ENCODE data around the gene ZNF768. TPM values are rescaled to one million over a fixed set of nuclear protein-coding genes. Genes with fewer than 3 reads are reported as not detected.
A peak's percentile ranks its signal among the peaks of the same experiment; 100 is the strongest.

ZNF768 gene
- total RNA-seq, 3 donors from 2014 or later: 53.9 to 70.1 (median 65.9) TPM

DNA sequence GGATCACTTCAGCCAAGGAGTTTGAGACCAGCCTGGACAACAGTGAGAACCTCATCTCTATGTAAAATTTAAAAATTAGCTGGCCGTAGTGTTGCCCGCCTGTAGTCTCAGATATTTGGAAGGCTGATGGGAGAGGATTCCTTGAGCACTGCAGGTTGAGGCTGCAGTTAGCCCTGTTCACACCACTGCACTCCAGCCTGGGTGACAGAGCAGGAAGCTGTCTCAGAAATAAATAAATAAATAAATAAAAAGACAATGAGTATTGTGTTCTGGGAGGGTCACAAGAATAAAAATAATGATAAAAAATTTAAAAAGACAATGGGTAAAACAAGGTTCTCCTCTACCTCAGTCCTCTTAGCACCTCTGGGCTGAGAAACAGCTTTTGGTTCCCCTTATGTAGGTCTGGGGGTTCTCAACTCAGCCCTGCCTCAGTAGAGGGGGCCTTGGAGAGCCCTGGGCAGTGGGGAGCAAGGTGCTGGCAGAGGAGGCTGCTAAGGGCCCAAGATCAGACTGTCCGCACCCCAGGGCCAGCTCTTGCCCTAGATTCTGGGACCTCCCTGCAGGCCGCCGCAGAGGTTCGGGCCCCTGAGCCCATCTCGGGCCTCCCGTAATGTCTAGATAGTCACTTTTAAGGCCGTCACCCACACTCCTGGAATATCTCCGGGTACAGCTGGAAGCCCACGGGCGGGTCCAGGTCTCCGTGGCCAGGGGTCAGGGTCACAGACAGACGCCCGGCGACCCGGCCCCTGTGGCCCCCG is 28.4 kb upstream of the ZNF768 start:
- no peaks in the 10 kb centered on the region for H3K9me3 ChIP-seq
- intact Hi-C loops (cut with DNase I, micrococcal nuclease): no loop called here
- TF ChIP-seq, protein P1, sequence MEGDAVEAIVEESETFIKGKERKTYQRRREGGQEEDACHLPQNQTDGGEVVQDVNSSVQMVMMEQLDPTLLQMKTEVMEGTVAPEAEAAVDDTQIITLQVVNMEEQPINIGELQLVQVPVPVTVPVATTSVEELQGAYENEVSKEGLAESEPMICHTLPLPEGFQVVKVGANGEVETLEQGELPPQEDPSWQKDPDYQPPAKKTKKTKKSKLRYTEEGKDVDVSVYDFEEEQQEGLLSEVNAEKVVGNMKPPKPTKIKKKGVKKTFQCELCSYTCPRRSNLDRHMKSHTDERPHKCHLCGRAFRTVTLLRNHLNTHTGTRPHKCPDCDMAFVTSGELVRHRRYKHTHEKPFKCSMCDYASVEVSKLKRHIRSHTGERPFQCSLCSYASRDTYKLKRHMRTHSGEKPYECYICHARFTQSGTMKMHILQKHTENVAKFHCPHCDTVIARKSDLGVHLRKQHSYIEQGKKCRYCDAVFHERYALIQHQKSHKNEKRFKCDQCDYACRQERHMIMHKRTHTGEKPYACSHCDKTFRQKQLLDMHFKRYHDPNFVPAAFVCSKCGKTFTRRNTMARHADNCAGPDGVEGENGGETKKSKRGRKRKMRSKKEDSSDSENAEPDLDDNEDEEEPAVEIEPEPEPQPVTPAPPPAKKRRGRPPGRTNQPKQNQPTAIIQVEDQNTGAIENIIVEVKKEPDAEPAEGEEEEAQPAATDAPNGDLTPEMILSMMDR (IDR thresholded peaks at IDR 0.05): no peak
- ATAC-seq: no peak
- peaks cover 4% of the 10 kb centered on the region for H3K36me3 ChIP-seq (ENCODE audit: low read depth)
- DNase-seq: no peak
- H3K4me3 ChIP-seq: no peak overlapping the region
- H3K4me1 ChIP-seq (ENCODE audit: low read depth): peaks cover 28% of the 10 kb centered on the region

DNA sequence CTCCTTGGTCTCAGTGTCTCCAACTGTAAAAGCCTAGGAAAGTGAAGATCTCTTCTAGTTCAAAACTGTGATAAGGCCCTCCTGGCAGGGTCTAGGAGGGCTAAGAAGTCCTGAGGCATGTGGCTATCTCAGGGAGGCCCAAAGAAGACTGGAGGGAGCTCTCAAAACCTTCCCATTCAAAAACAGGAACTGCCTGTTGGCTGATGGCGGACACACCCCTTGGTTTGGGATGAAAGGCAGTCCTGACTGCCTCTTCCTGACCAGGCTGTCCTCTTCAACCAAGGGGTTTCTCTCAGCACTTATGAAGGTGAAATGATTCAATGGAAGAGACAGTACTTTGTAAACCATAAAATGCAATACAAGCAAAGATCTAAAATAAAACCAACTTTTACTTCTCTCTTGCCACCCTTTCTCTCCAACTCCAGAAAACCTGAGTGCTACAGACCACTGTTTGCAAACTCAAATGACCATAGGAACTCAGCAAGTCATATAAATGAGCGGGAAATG is 27.1 kb upstream of the ZNF768 start:
- ATAC-seq: no peak
- Histone ChIP-seq H3K4me1 (ENCODE audit: low read depth) (peaks cover 36% of the 10 kb centered on the region), H3K36me3 (ENCODE audit: low read depth) (peaks cover 4% of the 10 kb centered on the region), H3K9me3 (no peaks in the 10 kb centered on the region), H3K4me3 (no peak overlapping the region)
- DNase-seq: no peak
- TF ChIP-seq, protein P1 (IDR thresholded peaks at IDR 0.05): no peak
- intact Hi-C loops (cut with DNase I, micrococcal nuclease): no loop called here

DNA sequence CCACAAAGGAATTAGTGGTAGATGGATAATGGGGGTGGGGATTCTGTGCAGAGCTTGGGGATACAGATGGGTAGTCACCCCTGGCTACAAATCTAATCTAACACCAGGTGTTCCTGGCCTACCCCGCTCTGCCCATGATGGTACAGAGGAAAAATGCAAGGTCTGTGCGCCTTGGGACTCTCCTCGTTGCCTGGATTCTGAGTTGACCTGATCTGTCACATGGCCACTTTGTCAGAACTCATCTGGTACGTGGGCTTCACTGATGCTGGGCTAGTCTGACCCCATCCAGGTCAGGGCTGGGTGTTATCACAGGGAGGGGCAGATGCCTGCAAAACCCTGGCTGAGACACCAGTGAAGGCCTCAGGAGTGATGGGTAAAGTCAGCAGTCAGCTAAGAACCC is 26.6 kb upstream of the ZNF768 start:
- Histone ChIP-seq H3K4me1 (ENCODE audit: low read depth) (peaks cover 38% of the 10 kb centered on the region), H3K36me3 (ENCODE audit: low read depth) (peaks cover 4% of the 10 kb centered on the region), H3K9me3 (no peaks in the 10 kb centered on the region), H3K4me3 (no peak overlapping the region)
- TF ChIP-seq, protein P1 (IDR thresholded peaks at IDR 0.05): no peak
- DNase-seq (no peak), ATAC-seq (no peak)
- intact Hi-C loops (cut with DNase I, micrococcal nuclease): no loop called here

DNA sequence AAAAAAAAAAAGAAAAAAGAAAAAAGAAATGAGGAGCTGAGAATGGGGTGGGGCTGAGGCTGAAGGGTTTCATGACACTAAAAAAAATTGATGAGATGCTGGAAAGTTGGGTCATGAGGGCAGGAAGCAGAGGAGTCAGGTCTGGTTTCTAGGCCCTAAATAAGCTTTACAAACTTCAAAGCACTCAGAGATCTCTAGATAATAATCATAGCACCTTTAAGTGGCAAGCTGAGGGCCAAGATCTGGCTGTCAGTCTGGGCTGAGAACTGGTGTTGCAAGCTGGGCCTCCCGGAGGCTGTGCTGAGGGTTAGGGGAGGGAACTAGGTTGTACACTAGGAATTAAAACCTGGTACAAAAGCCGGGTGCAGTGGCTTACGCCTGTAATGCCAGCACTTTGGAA is 25.4 kb upstream of the ZNF768 start:
- TF ChIP-seq, protein P1 (IDR thresholded peaks at IDR 0.05): no peak
- intact Hi-C loops (cut with DNase I, micrococcal nuclease): no loop called here
- H3K36me3 ChIP-seq (ENCODE audit: low read depth): peaks cover 4% of the 10 kb centered on the region
- H3K4me3 ChIP-seq: no peak overlapping the region
- no peak for DNase-seq
- H3K9me3 ChIP-seq: no peaks in the 10 kb centered on the region
- H3K4me1 ChIP-seq (ENCODE audit: low read depth): peaks cover 36% of the 10 kb centered on the region
- ATAC-seq: peak; percentile 31

DNA sequence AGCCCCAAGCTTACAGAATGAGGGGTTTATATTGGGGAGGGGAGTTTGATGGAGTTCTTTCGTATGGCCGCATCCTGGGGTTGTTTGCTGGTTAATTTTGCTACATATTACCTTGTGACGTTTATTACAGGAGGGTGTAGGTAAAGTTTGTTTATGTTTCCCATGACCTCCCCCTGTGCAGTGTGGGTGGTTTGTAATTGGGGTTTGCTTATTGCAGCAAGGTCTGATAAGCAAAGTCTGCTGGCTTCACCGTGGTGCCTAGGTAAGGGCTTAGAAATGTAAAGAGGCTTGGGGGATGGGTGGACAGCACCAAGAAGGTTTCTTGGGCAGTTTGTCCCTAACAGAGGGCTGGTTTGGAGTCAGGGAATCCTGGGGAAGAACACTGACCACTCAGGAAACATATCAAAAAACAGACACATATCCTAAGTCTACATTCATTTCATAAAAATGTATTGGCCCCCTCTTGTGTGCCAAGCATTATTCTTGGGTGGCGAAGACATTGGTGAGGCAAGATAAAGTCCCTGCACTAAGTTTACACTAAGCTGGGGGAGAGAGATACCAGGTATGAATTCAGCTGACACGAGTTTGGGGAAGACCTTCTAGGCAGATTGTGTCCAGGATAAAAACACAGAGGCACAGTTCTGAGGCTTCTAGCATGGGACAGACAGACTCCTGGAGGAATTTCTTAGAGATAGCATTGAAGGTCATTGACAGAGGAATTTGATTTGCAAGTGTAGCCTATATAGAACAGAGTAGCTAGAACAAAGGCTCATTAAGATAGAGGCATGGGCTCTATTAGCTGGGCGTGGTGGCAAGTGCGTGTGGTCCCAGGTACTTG is 22.3 kb upstream of the ZNF768 start:
- TF ChIP-seq, protein P1 (IDR thresholded peaks at IDR 0.05): no peak
- Histone ChIP-seq H3K4me3 (no peak overlapping the region), H3K9me3 (no peaks in the 10 kb centered on the region), H3K36me3 (ENCODE audit: low read depth) (no peaks in the 10 kb centered on the region), H3K4me1 (ENCODE audit: low read depth) (peaks cover 20% of the 10 kb centered on the region)
- peak; percentile 44 for ATAC-seq
- DNase-seq: no peak
- intact Hi-C loops (cut with DNase I, micrococcal nuclease): no loop called here
